Body of pancreas (tissue), 4 donors: ENCODE results near the gene STOX2. TPM values are rescaled to one million over a fixed set of nuclear protein-coding genes. Genes with fewer than 3 reads are reported as not detected.

Source experiments
- ATAC-seq: fragments of 150-250 bp; one replicate; pipeline ENCODE4 v1.9.1; 2016
- DNase-seq, 4 donors: peaks; one replicate each; pipeline ENCODE4 v3.0.0-alpha.2; 2019
- H3K27ac ChIP-seq, 4 donors: fragments of 200-600 bp; sonication (generic); 1 replicate in 3 of 4; 2 replicates in 1 of 4; pipeline versions ENCODE4 v1.5.1 to v1.6.1; 2016 to 2019; ENCODE audit warnings: mild to moderate bottlenecking in 1 of 4, mixed read lengths in 1 of 4, moderate library complexity in 1 of 4
- H3K27me3 ChIP-seq, 2 donors: fragments of 200-600 bp; sonication (generic); one replicate each; pipeline ENCODE4 v1.6.0; 2016; ENCODE audit warnings: mild to moderate bottlenecking in 1 of 2
- H3K36me3 ChIP-seq, 2 donors: fragments of 200-600 bp; sonication (generic); replicated peaks in 1 of 2; 2 replicates each; pipeline ENCODE4 v1.5.1; 2016; ENCODE audit warnings: low read depth in 2 of 2; ENCODE audit not compliant: insufficient read depth in 1 of 2
- H3K4me1 ChIP-seq: fragments of 200-600 bp; sonication (generic); one replicate; pipeline ENCODE4 v1.6.0; 2016
- H3K4me3 ChIP-seq, 2 donors: fragments of 200-600 bp; sonication (generic); 1 replicate in 1 of 2; 2 replicates in 1 of 2; pipeline ENCODE4 v1.5.1; 2016 to 2019
- H3K9me3 ChIP-seq, 3 donors: fragments of 200-600 bp; sonication (generic); 1 replicate in 2 of 3; 2 replicates in 1 of 3; pipeline ENCODE4 v1.5.1; 2016
- CTCF ChIP-seq, 7 experiments: fragments of 450-650 bp in 4 of 7; fragments of 200-600 bp in 3 of 7; sonication (generic) in 3 of 7; IDR thresholded peaks; one replicate each; pipeline ENCODE4 v1.5.1; 2016 to 2019; ENCODE audit warnings: antibody characterized with exemption in 7 of 7
- POLR2A ChIP-seq, 3 donors: fragments of 450-650 bp; IDR thresholded peaks; one replicate each; pipeline ENCODE4 v1.6.1; 2016; ENCODE audit warnings: antibody characterized with exemption in 3 of 3, mild to moderate bottlenecking in 2 of 3
- whole genome bisulfite sequencing, 2 donors: methylation state at CpG; one replicate each; pipeline ENCODE4 v1.1.5; 2017; 5-methylcytosine and 5-hydroxymethylcytosine counted together
- intact Hi-C: fragments of 100-400 bp; cut with DNase I; formaldehyde crosslinking; loops from one replicate; pipeline ENCODE4 v1.15.1; 2023
- total RNA-seq, 2 donors: library from RNA; depleted of rRNA; stranded (reverse); fragments of >200 nt; gene quantifications; one replicate each; pipeline ENCODE4 v1.1.0, GENCODE V29; 2016

The STOX2 gene
- total RNA-seq, 2 donors from 2014 or later = 15.0 to 15.8 TPM

DNA sequence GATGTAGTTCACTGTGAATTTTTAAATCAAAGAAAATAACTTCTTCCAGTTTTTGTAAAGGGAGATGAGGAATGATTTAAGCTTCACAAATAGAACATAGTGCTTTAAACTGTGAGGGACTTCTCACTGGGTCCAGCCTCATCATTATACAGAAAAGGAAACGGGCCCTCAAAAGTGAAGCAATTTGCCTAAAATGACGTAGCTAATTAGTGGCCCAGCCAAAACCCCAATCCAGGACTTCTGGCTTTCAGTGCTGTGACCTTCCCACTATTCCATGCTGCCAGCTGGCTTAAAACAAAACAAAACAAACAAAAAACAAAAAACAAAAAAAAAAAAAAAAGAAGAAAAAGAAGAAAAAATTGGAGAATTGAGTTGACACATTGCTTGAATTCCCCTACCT, 45.0 kb upstream of the STOX2 start:
- no peak for DNase-seq
- H3K27ac ChIP-seq = no peak overlapping the region
- WGBS, 2 donors = 72 to 82% methylated on average over 2 of the region's 2 CpGs

GRCh38 chr4:183860731-183861130, 44.4 kb upstream of the STOX2 start:
- no peaks in the 10 kb centered on the region for H3K36me3 ChIP-seq
- TF ChIP-seq POLR2A (IDR thresholded peaks at IDR 0.05) (no peak), CTCF (IDR thresholded peaks at IDR 0.05) (no peak)
- H3K27ac ChIP-seq = no peak overlapping the region
- WGBS, 2 donors = 74 to 91% methylated on average over 10 of the region's 10 CpGs
- no peaks in the 10 kb centered on the region for H3K27me3 ChIP-seq
- DNase-seq = no peak
- peaks cover 5% of the 10 kb centered on the region for H3K4me1 ChIP-seq
- no peak overlapping the region for H3K4me3 ChIP-seq
- ATAC-seq = no peak
- no peaks in the 10 kb centered on the region for H3K9me3 ChIP-seq
- intact Hi-C loops = no loop called here

More for the DNA sequence above, 45.0 kb upstream of the STOX2 start:
- Histone ChIP-seq H3K27me3 (no peaks in the 10 kb centered on the region), H3K4me1 (peaks cover 5% of the 10 kb centered on the region), H3K4me3 (no peak overlapping the region), H3K9me3 (no peaks in the 10 kb centered on the region), H3K36me3 (no peaks in the 10 kb centered on the region)
- TF ChIP-seq POLR2A (IDR thresholded peaks at IDR 0.05) = no peak
- no peak for ATAC-seq
- intact Hi-C loops = no loop called here

DNA sequence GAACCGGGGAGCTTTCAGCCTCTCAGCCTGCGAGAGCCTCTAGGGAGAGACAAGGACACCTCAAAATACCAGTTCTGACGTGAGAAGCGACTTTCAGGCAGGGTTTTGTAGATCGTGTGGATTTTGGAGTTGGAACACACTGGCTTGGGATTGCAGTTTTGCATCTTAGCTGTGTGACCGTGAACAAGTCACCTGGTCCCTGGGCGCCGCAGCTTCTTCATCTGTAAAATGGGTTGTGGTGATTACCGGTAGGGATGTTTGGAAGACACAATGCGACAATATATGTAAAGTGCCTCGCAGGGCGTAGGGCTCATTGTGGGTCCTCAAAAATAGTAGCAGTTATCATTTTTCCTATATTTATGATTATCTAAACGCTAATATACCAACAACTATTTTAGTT, 43.7 kb upstream of the STOX2 start:
- H3K4me3 ChIP-seq = no peak overlapping the region
- no peaks in the 10 kb centered on the region for H3K9me3 ChIP-seq
- intact Hi-C loops = no loop called here
- 93 to 96% methylated on average over 10 to 13 of the region's 13 CpGs for WGBS, 2 donors
- TF ChIP-seq CTCF (IDR thresholded peaks at IDR 0.05) (no peak), POLR2A (IDR thresholded peaks at IDR 0.05) (no peak)
- H3K27me3 ChIP-seq = no peaks in the 10 kb centered on the region
- H3K4me1 ChIP-seq = peaks cover 5% of the 10 kb centered on the region
- H3K27ac ChIP-seq = no peak overlapping the region
- no peak for DNase-seq
- ATAC-seq = no peak
- no peaks in the 10 kb centered on the region for H3K36me3 ChIP-seq

DNA sequence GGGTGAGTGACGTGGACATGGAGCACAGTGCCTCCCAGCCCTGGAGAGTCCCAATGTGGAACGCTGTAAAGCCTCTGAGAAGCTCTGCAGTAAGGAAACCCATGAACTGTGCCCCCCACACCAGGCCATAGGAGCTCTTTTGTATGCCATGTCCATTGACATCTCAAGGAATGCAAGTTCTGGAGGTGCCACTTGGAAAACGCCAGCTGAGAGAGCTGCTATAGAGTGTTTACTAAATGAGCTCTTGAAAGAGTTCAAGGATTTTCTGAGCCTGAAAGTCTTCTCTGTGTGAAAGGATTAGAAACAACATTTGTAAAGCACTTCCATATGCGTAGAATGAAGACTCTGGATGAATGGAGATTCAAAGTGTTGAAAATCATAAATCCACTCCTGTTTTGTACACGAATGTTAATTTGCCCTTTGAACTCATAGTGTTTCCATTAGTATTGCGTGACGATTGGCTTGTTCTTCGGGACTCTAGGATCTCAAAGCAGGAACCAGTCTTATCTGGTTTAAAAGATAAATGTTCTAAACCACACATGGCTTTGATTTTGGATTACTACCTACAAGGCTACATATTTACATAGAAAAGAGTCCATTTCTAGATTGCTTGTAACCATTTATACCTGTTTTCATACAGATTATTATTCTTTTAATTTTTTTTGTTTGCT, 41.8 kb upstream of the STOX2 start:
- DNase-seq (no peak), ATAC-seq (no peak)
- intact Hi-C loops = no loop called here
- no peak for TF ChIP-seq POLR2A (IDR thresholded peaks at IDR 0.05)
- TF ChIP-seq CTCF (IDR thresholded peaks at IDR 0.05) = no peak
- Histone ChIP-seq H3K4me1 (peaks cover 5% of the 10 kb centered on the region), H3K36me3 (no peaks in the 10 kb centered on the region), H3K9me3 (no peaks in the 10 kb centered on the region), H3K4me3 (no peak overlapping the region), H3K27ac (no peak overlapping the region), H3K27me3 (no peaks in the 10 kb centered on the region)
- 52 to 55% methylated on average over 8 of the region's 8 CpGs for WGBS, 2 donors

GRCh38 chr4:183867247-183867646, 37.9 kb upstream of the STOX2 start:
- no peak for DNase-seq
- H3K4me1 ChIP-seq = peaks cover 5% of the 10 kb centered on the region
- no peaks in the 10 kb centered on the region for H3K9me3 ChIP-seq
- TF ChIP-seq CTCF (IDR thresholded peaks at IDR 0.05) = no peak
- TF ChIP-seq POLR2A (IDR thresholded peaks at IDR 0.05) = no peak
- intact Hi-C loops = no loop called here
- H3K27ac ChIP-seq = no peak overlapping the region
- 65 to 78% methylated on average over 9 of the region's 9 CpGs for WGBS, 2 donors
- no peaks in the 10 kb centered on the region for H3K27me3 ChIP-seq
- ATAC-seq = no peak
- H3K4me3 ChIP-seq = no peak overlapping the region
- no peaks in the 10 kb centered on the region for H3K36me3 ChIP-seq
